Dendritic cell treated with granulocyte-macrophage colony-stimulating factor and Interleukin-4, amounts not matched to agents 40 ng/mL and 50 ng/mL, for 4 days (primary cell): ENCODE data around the gene ST8SIA4.
A peak's percentile ranks its signal among the peaks of the same experiment; 100 is the strongest.

ENCODE experiments used
- H3K27ac Mint-ChIP-seq: one replicate; pipeline ENCODE4 v1.8.0; 2022; ENCODE audit warnings: mild to moderate bottlenecking, mixed read lengths
- H3K27me3 Mint-ChIP-seq: one replicate; pipeline ENCODE4 v1.8.0; 2022; ENCODE audit warnings: mild to moderate bottlenecking, mixed read lengths
- H3K36me3 Mint-ChIP-seq: one replicate; pipeline ENCODE4 v1.8.0; 2022; ENCODE audit warnings: low read depth, mixed read lengths
- H3K4me1 Mint-ChIP-seq: one replicate; pipeline ENCODE4 v1.8.0; 2022; ENCODE audit warnings: low read depth, mixed read lengths
- H3K4me3 Mint-ChIP-seq: one replicate; pipeline ENCODE4 v1.8.0; 2022; ENCODE audit warnings: mild to moderate bottlenecking, moderate library complexity, mixed read lengths
- H3K9me3 Mint-ChIP-seq: one replicate; pipeline ENCODE4 v1.8.0; 2022; ENCODE audit warnings: mixed read lengths
- intact Hi-C: fragments of 100-400 bp; cut with micrococcal nuclease; formaldehyde crosslinking; loops from one replicate; pipeline ENCODE4 v1.15.0; 2022

The ST8SIA4 gene

DNA sequence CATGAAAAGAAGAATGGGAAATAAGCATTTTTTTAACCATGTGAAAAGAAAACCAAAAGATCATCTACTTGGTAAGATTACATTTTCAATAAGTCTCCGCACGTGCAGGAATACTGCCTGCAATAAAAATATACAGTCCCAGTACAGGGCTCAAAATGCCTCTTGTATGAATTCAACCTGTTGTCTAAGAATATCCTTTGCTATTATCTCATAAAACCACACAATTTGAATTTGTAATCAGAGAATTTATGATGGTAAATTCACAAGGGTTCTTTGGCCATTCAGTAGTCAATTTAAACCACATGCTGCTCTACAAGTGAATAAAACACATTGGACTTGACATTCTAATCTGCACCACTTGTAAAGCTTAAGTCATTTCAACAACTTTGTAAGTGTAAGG, 46.6 kb downstream of the ST8SIA4 start:
- H3K36me3 Mint-ChIP-seq, result peaks cover 73% of the 10 kb centered on the region
- H3K4me3 Mint-ChIP-seq, result no peak overlapping the region
- H3K27ac Mint-ChIP-seq, result peak overlapping the region; percentile 74
- no peaks in the 10 kb centered on the region for H3K27me3 Mint-ChIP-seq
- H3K4me1 Mint-ChIP-seq, result peaks cover 35% of the 10 kb centered on the region
- intact Hi-C loops, result no loop called here
- H3K9me3 Mint-ChIP-seq, result no peaks in the 10 kb centered on the region

DNA sequence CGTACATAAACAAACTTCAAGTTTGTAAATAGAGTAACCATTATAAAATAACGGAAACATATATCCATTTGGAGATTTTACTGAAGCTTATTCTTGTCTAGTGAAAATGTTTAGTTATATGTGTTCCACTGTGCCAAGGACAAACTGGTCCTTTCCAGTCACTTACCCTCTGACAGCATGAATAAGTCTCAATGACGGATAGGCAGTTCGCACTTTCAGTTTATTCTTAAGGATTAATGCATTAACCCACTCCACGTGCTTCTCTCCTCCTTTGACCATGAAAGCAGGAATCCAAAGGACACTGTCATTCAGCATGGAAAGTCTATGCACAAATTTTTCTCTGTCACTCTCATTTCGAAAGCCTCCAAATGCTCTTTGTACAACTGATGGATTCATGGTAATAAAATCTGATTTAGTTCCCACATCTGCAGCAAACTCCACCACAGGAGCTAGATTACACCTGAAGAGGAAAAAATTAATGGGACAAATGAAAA, 47.1 kb downstream of the ST8SIA4 start:
- intact Hi-C loops, result no loop called here
- Mint-ChIP-seq H3K9me3 (no peaks in the 10 kb centered on the region), H3K4me3 (no peak overlapping the region), H3K4me1 (peaks cover 30% of the 10 kb centered on the region), H3K36me3 (peaks cover 68% of the 10 kb centered on the region), H3K27me3 (no peaks in the 10 kb centered on the region), H3K27ac (peak overlapping the region; percentile 74)

DNA sequence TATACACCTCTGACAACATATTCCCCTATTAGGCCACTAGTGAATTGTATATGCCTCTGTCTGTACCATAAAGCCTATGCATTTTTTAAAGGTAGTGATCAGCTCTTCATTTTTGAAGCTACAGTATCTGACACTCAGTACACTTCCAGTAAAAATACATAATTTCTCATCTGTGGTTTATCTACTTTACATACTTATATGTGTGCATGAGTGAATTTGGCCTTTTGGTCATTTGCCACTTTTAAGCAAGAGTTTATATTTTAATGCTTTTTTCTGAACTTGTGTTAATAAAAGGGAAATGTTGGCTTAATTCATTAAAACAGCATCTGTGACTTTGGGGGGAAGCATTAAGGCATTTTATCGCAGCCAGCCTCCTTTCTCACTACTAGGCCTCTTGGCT, 47.8 kb downstream of the ST8SIA4 start:
- H3K4me3 Mint-ChIP-seq, result no peak overlapping the region
- intact Hi-C loops, result no loop called here
- H3K36me3 Mint-ChIP-seq, result peaks cover 61% of the 10 kb centered on the region

DNA sequence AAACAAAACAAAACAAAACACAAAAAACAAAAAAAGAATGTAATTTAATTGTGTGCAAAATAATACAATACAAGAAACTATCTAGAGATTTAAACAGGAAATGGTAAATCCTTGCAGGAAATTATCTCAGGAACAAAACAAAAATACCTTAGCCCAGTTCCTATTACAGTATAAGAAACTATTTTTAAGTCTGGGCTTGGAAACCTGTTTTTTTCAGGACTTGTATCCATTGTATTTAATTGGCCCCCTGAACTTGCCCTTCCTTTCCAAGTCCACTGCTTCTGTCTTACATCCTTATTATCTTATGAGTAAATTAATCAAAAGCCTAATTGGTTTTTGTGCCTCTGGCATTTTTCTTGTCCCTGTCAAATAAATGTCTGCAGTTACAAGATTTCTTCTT, 48.5 kb downstream of the ST8SIA4 start:
- Mint-ChIP-seq H3K9me3 (no peaks in the 10 kb centered on the region), H3K36me3 (peaks cover 57% of the 10 kb centered on the region), H3K4me1 (peaks cover 24% of the 10 kb centered on the region), H3K27ac (peak overlapping the region; percentile 88), H3K27me3 (no peaks in the 10 kb centered on the region), H3K4me3 (no peak overlapping the region)
- intact Hi-C loops, result loop anchor here (5.0 kb wide), 2 partner anchors 43 to 77 kb away; no protein-coding TSS in a partner anchor

More for the DNA sequence above, 47.8 kb downstream of the ST8SIA4 start:
- Mint-ChIP-seq H3K27ac (peak overlapping the region; percentile 88), H3K9me3 (no peaks in the 10 kb centered on the region), H3K27me3 (no peaks in the 10 kb centered on the region), H3K4me1 (peaks cover 28% of the 10 kb centered on the region)

DNA sequence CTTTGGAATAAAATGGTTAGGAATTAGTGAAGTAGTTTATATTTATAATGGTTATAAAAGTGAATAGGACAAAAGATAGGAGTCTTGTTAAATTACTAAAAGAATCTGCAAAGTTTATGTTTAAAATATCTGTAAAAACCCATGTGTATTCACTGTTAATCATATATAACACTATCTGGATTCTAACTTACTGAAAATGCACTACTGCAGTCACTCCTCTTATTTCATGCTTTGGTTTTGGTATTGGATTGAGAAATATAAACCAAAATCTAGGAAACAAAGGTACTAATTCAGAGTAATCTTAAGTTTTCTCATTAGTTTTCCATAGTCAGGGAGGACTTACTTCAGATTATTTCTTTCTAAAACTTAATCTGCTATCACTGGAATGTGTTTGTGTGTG, 49.5 kb downstream of the ST8SIA4 start:
- no peak overlapping the region for H3K4me3 Mint-ChIP-seq
- peaks cover 57% of the 10 kb centered on the region for H3K36me3 Mint-ChIP-seq
- peak overlapping the region; percentile 88 for H3K27ac Mint-ChIP-seq
- H3K4me1 Mint-ChIP-seq, result peaks cover 21% of the 10 kb centered on the region
- no peaks in the 10 kb centered on the region for H3K9me3 Mint-ChIP-seq
- intact Hi-C loops, result loop anchor here (5.0 kb wide), 2 partner anchors 44 to 76 kb away; no protein-coding TSS in a partner anchor
- H3K27me3 Mint-ChIP-seq, result no peaks in the 10 kb centered on the region

DNA sequence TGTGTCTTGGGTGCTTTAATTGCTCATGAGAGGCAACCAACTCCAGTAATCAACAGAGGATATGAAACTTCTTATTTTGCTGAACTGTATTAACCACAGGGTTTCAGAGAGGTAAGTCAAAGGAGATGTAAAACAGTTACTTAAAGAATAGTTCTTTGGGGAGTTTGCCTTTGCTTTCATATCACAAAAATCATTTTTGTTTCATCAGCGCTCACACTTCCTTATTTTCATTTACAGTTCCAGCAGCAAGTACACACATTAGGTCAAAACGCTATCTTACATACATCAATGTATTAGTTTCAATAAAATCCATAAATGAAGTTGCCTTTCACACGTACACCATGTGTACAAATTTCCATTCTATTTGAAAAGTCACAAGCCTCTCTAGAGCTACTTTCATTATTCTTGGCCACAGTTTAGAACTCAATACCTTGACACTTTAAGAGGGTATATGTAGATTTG, 50.1 kb downstream of the ST8SIA4 start:
- peaks cover 19% of the 10 kb centered on the region for H3K4me1 Mint-ChIP-seq
- H3K27me3 Mint-ChIP-seq, result no peaks in the 10 kb centered on the region
- H3K4me3 Mint-ChIP-seq, result no peak overlapping the region
- H3K9me3 Mint-ChIP-seq, result no peaks in the 10 kb centered on the region
- H3K36me3 Mint-ChIP-seq, result peaks cover 54% of the 10 kb centered on the region
- intact Hi-C loops, result loop anchor here (5.0 kb wide), 2 partner anchors 44 to 76 kb away; no protein-coding TSS in a partner anchor
- H3K27ac Mint-ChIP-seq, result peak overlapping the region; percentile 88

DNA sequence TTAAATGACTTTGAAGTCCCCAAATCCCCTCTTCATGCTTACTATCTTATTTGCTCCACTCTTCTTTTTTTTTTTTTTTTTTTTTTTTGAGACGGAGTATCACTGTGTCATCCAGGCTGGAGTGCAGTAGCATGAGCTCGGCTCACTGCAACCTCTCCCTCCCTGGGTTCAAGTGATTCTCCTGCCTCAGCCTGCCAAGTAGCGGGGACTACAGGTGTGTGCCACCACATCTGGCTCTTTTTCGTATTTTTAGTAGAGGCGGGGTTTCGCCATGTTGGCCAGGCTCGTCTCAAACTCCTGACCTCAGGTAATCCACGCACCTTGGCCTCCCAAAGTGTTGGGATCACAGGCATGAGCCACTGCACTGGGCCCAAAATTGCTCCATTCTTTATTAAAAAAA, 51.0 kb downstream of the ST8SIA4 start:
- Mint-ChIP-seq H3K9me3 (no peaks in the 10 kb centered on the region), H3K27ac (peak overlapping the region; percentile 88), H3K27me3 (no peaks in the 10 kb centered on the region), H3K4me3 (no peak overlapping the region), H3K4me1 (peaks cover 19% of the 10 kb centered on the region), H3K36me3 (peaks cover 61% of the 10 kb centered on the region)
- intact Hi-C loops, result loop anchor here (5.0 kb wide), 2 partner anchors 45 to 75 kb away; no protein-coding TSS in a partner anchor

DNA sequence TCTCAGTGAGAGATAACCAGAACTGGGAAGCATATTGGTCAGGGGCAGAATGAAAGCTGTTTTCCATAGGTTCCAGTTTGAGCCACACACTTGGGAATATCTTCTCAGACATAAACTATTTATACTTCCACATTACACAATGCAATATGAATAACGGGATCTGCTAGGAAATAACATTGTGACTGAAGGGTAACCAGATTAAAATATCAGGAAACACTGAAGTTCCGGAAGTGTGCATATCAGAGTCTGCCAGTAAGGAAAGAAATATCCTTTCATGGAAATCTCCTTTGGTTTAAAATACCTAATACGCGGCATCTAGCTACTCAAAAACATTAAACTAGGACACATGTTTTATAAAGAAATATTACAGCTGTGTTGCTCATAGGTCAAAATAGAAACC, 56.3 kb downstream of the ST8SIA4 start:
- Mint-ChIP-seq H3K4me1 (peaks cover 17% of the 10 kb centered on the region), H3K27me3 (no peaks in the 10 kb centered on the region), H3K4me3 (no peak overlapping the region), H3K9me3 (no peaks in the 10 kb centered on the region), H3K36me3 (peaks cover 50% of the 10 kb centered on the region), H3K27ac (peak overlapping the region; percentile 81)
- intact Hi-C loops, result no loop called here

DNA sequence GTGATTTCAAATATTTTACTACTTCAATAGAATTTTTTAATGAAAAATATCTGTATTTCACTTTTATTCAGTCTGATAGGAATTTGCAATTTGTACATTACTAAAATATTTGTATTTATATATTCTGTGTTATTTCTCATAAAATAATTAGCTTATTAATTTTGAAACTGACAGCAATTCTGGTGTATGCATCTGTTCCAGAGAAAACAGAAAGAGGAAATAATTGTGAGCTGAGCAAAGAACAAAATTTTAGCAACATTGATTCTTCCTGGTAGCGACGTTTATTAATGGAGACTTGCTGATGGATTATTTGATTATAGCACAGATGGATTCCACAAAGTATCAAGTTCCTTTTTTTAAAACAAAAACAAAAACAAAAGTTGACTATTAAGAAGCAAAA, 61.0 kb downstream of the ST8SIA4 start:
- Mint-ChIP-seq H3K27me3 (no peaks in the 10 kb centered on the region), H3K27ac (peak overlapping the region; percentile 95), H3K4me3 (no peak overlapping the region), H3K4me1 (peaks cover 29% of the 10 kb centered on the region), H3K9me3 (no peaks in the 10 kb centered on the region), H3K36me3 (peaks cover 52% of the 10 kb centered on the region)
- intact Hi-C loops, result no loop called here

DNA sequence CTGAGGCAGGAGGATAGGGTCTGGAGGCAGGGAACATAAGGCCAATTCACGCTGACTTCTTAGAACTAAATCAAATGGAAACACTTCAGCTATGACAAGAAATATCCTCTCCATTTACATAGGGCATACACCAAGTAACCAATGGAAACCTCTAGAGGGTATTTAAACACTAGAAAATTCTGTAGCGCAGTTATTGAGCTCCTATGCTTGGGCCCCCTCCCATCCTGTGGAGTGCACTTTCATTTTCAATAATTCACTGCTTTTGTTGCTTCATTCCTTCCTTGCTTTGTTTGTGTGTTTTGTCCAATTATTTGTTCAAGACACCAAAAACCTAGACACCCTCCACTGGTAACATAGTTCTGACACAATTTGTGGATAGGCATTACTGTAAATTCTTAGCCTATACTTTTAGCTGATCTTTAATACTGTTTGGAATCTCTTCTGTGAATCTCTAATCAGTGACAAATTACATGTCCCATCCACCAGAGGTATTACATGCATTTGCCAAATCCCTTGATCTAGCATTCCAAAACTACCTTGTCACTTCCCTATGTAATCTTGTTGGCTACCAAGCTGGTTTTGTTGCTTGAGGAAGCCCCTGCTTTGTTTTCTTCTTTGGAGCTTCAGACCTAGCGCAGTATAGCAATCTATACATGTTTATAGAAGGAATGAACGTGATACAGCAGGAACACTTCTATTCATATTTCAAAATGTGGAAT, 61.6 kb downstream of the ST8SIA4 start:
- H3K4me3 Mint-ChIP-seq, result peak overlapping the region; percentile 41
- no peaks in the 10 kb centered on the region for H3K27me3 Mint-ChIP-seq
- H3K9me3 Mint-ChIP-seq, result no peaks in the 10 kb centered on the region
- peaks cover 27% of the 10 kb centered on the region for H3K4me1 Mint-ChIP-seq
- intact Hi-C loops, result loop anchor here (2.0 kb wide), 1 partner anchor 15 kb away; no protein-coding TSS in a partner anchor
- H3K27ac Mint-ChIP-seq, result peak overlapping the region; percentile 95
- H3K36me3 Mint-ChIP-seq, result peaks cover 56% of the 10 kb centered on the region

DNA sequence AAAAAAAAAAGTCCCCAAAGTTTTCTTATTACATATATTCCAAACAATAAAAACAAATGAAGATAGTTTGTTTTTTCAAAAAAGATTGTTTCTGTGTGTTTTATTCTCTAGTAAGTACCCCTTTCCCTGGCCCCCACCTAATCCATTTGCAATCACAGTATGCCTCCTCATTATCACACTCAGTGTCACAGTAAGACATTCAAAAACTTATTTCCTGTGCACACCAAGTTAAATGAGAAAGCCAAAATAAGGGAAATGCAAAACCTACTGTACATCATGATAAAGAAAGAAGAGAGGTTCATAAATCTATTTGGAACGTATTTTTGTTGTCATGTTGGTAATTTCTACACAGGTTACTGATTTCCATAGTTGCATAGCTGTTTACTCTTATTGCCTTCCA, 62.3 kb downstream of the ST8SIA4 start:
- peak overlapping the region; percentile 41 for H3K4me3 Mint-ChIP-seq
- H3K27me3 Mint-ChIP-seq, result no peaks in the 10 kb centered on the region
- no peaks in the 10 kb centered on the region for H3K9me3 Mint-ChIP-seq
- peaks cover 56% of the 10 kb centered on the region for H3K36me3 Mint-ChIP-seq
- H3K4me1 Mint-ChIP-seq, result peaks cover 20% of the 10 kb centered on the region
- H3K27ac Mint-ChIP-seq, result peak overlapping the region; percentile 95
- intact Hi-C loops, result loop anchor here (2.0 kb wide), 1 partner anchor 14 kb away; no protein-coding TSS in a partner anchor

DNA sequence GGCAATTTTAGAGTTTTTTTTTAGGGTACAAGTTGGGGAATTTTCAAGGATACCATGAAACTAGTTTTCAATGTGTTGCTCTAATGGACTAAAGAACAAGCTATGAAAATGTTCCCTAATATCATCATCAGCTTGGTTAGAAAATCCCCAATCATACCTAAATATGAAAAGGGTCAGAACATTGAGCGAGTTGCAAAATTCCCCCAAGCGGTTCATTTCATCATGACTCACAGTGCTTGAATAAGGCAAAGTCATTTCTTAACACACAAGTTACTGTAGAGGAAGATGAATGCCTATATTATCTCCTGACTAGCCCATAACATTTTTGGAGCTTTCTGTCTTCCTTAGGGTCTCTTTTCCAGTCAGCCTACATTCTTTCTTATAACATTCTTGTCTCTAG, 62.7 kb downstream of the ST8SIA4 start:
- intact Hi-C loops, result loop anchor here (2.0 kb wide), 1 partner anchor 14 kb away; no protein-coding TSS in a partner anchor
- no peak overlapping the region for H3K4me3 Mint-ChIP-seq
- no peaks in the 10 kb centered on the region for H3K27me3 Mint-ChIP-seq
- H3K36me3 Mint-ChIP-seq, result peaks cover 59% of the 10 kb centered on the region
- H3K27ac Mint-ChIP-seq, result peak overlapping the region; percentile 95
- H3K9me3 Mint-ChIP-seq, result no peaks in the 10 kb centered on the region
- H3K4me1 Mint-ChIP-seq, result peaks cover 20% of the 10 kb centered on the region

DNA sequence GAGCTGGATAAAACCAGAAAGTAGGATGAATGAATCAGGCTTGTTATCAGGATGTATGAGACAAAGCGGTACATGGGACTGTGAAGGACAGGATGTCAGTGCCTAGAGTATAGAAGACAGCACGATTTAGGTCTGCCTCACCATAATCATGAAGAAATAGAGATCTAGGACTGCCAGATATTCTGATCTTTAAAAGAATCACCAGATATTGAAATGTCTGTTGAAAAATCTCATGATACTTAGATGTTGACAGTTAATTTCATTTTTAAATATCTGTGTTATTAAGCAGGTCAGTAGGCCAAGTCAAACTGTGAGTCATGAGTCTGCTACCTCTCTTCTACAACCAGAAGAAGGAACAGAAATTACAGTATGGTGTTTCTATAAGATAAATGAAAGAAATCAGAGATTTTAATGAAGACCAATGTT, 65.0 kb downstream of the ST8SIA4 start:
- Mint-ChIP-seq H3K36me3 (peaks cover 50% of the 10 kb centered on the region), H3K27me3 (no peaks in the 10 kb centered on the region), H3K4me3 (no peak overlapping the region), H3K27ac (peak overlapping the region; percentile 15), H3K4me1 (peaks cover 19% of the 10 kb centered on the region), H3K9me3 (no peaks in the 10 kb centered on the region)
- intact Hi-C loops, result no loop called here

DNA sequence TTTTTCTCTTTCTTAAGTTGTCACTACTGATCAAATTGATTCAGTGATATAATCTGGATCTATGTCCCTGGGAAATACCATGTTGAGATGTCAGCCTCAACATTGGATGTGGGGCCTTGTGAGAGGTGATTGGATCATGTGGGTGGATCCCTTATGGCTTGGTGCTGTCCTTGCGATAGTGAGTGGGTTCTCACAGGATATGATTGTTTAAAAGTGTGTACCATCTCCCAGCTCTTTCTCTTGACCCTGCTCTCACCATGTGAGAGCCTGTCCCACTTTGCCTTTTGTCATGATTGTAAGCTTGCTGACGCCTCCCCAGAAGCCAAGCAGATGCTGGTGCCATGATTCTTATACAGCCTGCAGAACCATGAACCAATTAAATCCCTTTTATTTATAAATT, 68.6 kb downstream of the ST8SIA4 start:
- Mint-ChIP-seq H3K27ac (no peak overlapping the region), H3K36me3 (peaks cover 56% of the 10 kb centered on the region), H3K27me3 (no peaks in the 10 kb centered on the region), H3K9me3 (no peaks in the 10 kb centered on the region), H3K4me1 (peaks cover 12% of the 10 kb centered on the region), H3K4me3 (no peak overlapping the region)
- intact Hi-C loops, result no loop called here
